ENCODE measurements around the gene FOXP1.

GRCh38 chr3:70985572-70985971 is 598.0 kb downstream of the FOXP1 start:
- TF ChIP-seq CTCF (IDR thresholded peaks at IDR 0.05 in 4 of 5, conservative IDR thresholded peaks at IDR 0.05 in 1 of 5): no peak
- no peak for TF ChIP-seq POLR2A (IDR thresholded peaks at IDR 0.05)
